NT2/D1 (cell line): Measurements from ENCODE around the gene OR10K2.

Experiments
- DNase-seq: peaks from one replicate; pipeline ENCODE4 v3.0.0-alpha.2; 2011; ENCODE audit warnings: low read depth, low spot score
- H3K27me3 ChIP-seq: 2 replicates; pipeline ENCODE4 v1.6.0; 2011; ENCODE audit warnings: mild to moderate bottlenecking; ENCODE audit not compliant: insufficient read length, insufficient read depth
- H3K36me3 ChIP-seq: 2 replicates; pipeline ENCODE4 v1.6.1; 2011; ENCODE audit warnings: mild to moderate bottlenecking, low read length, mixed read lengths; ENCODE audit not compliant: insufficient read depth, insufficient read length
- H3K4me1 ChIP-seq: 2 replicates; pipeline ENCODE4 v1.5.1; 2011; ENCODE audit not compliant: insufficient read depth, insufficient read length
- H3K4me3 ChIP-seq: 2 replicates; pipeline ENCODE4 v1.5.1; 2011; ENCODE audit warnings: low read depth; ENCODE audit not compliant: insufficient read length
- H3K9ac ChIP-seq: 2 replicates; pipeline ENCODE4 v1.6.0; 2011; ENCODE audit warnings: low read depth; ENCODE audit not compliant: insufficient read length
- H3K9me3 ChIP-seq: 2 replicates; pipeline ENCODE4 v1.5.1; 2011; ENCODE audit warnings: mild to moderate bottlenecking, low read length; ENCODE audit not compliant: insufficient read depth
- SUZ12 ChIP-seq: IDR thresholded peaks from 2 replicates; pipeline ENCODE4 v1.6.1; 2011; ENCODE audit not compliant: insufficient read length, insufficient read depth; ENCODE audit errors: extremely low read depth
- YY1 ChIP-seq: IDR thresholded peaks from 2 replicates; pipeline ENCODE4 v1.6.1; 2011; ENCODE audit not compliant: insufficient read length, insufficient read depth
- ZNF274 ChIP-seq: IDR thresholded peaks from 2 replicates; pipeline ENCODE4 v1.6.1; 2011; ENCODE audit warnings: mild to moderate bottlenecking, low read depth, low read length

Gene OR10K2

DNA sequence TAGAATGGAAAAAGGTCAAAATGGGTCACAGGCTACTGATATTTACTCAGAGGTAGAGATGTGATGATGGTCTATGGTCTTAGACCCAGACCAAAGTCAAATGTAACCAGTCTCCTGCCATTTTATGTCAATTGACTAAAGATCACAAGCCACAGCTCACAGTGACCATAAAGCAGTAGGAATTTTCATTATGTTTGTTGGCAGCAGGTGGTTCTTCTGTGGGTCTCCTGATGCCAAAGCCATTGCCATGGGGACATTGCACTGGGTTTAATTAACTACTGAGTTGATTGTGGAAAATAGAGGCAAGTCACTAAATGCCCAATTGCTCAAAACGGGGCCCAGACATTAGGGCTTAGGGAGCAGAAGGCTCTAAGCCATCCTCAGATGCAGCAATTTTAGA lies at the start of gene OR10K2:
Gene OR10K2 (minus strand): TSS at position 101 of the 400 bp plus-strand sequence. CDS start 5,371 bp downstream, outside the sequence.
- TF ChIP-seq YY1 = no peak
- no peak for TF ChIP-seq SUZ12
- no peak for TF ChIP-seq ZNF274
- no peak within 1 kb of the TSS for H3K4me3 ChIP-seq
- DNase-seq = no peak
- H3K27me3 ChIP-seq = no peaks in the 10 kb centered on the region
- no peaks in the 10 kb centered on the region for H3K36me3 ChIP-seq
- H3K9me3 ChIP-seq = no peaks in the 10 kb centered on the region
- no peak within 1 kb of the TSS for H3K9ac ChIP-seq
- no peaks in the 10 kb centered on the region for H3K4me1 ChIP-seq

DNA sequence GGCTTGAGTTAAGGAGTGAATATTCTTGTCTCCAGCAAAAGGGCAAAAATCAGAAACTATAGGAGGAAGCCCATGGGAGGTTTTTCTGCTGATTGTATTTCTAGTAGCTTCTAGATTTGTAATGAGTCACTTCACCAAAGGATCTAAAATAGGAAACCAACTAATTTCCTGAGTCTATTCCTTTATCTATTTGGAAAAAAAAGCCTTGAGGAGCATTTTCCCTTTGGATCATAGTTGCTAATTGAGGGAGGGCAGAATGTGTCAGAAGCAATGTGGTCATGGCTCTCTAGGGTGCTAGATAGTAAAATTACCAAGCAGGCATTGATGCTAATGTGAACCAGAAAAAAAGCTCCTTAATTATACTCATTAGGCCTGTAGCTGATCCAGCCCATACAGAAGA lies 45.9 kb upstream of the OR10K2 start, which contains the start of gene OR10R2:
Gene OR10R2 (plus strand): TSS at position 301 of the 400 bp plus-strand sequence. CDS start 106 bp downstream, outside the sequence.
- H3K4me3 ChIP-seq = no peak within 1 kb of the TSS
- H3K9ac ChIP-seq = no peak within 1 kb of the TSS
- no peak for DNase-seq
- no peaks in the 10 kb centered on the region for H3K27me3 ChIP-seq
- no peaks in the 10 kb centered on the region for H3K4me1 ChIP-seq
- no peaks in the 10 kb centered on the region for H3K36me3 ChIP-seq
- TF ChIP-seq YY1 (no peak), SUZ12 (no peak), ZNF274 (no peak)
- H3K9me3 ChIP-seq = no peaks in the 10 kb centered on the region

DNA sequence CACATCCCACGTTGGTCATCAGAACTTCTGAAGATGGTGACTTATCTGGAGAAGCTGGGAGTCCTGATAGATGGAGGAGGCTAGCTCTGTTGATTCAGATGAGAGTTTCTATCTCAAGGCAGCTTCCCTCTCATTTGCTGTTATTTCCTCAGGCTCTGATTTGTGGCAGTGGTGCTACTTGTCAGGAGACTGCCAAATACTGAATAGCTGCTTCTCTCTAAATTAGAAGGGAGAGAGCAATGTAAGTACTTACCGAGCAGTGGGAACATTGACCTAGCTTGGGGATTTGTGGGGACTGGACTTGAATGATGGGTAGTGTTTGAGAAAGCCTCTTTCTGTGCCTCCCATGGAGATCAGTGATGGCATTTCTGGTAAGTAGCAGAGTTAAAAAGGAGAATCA lies 35.5 kb upstream of the OR10K2 start, which contains the start of gene OR10K1:
Gene OR10K1 (plus strand): TSS at position 301 of the 400 bp plus-strand sequence. CDS start 3,728 bp downstream, outside the sequence.
- Histone ChIP-seq H3K4me1 (no peaks in the 10 kb centered on the region), H3K36me3 (no peaks in the 10 kb centered on the region), H3K9me3 (no peaks in the 10 kb centered on the region), H3K4me3 (no peak within 1 kb of the TSS), H3K9ac (no peak within 1 kb of the TSS), H3K27me3 (no peaks in the 10 kb centered on the region)
- TF ChIP-seq YY1 = no peak
- TF ChIP-seq ZNF274 = no peak
- TF ChIP-seq SUZ12 = no peak
- DNase-seq = no peak

GRCh38 chr1:158458263-158458662 lies 32.2 kb upstream of the OR10K2 start:
- no peak overlapping the region for H3K4me3 ChIP-seq
- no peaks in the 10 kb centered on the region for H3K9me3 ChIP-seq
- H3K36me3 ChIP-seq = no peaks in the 10 kb centered on the region
- H3K27me3 ChIP-seq = no peaks in the 10 kb centered on the region
- no peak overlapping the region for H3K9ac ChIP-seq
- no peak for DNase-seq
- H3K4me1 ChIP-seq = no peaks in the 10 kb centered on the region
- TF ChIP-seq YY1 = no peak
- TF ChIP-seq ZNF274 = no peak
- no peak for TF ChIP-seq SUZ12

- Histone ChIP-seq H3K9me3 (no peaks in the 10 kb centered on the region), H3K9ac (no peak overlapping the region), H3K4me3 (no peak overlapping the region), H3K27me3 (no peaks in the 10 kb centered on the region), H3K4me1 (no peaks in the 10 kb centered on the region), H3K36me3 (no peaks in the 10 kb centered on the region)
- no peak for TF ChIP-seq ZNF274
- DNase-seq = no peak
These were observed 31.2 kb upstream of the OR10K2 start for GRCh38 chr1:158457246-158457645.

DNA sequence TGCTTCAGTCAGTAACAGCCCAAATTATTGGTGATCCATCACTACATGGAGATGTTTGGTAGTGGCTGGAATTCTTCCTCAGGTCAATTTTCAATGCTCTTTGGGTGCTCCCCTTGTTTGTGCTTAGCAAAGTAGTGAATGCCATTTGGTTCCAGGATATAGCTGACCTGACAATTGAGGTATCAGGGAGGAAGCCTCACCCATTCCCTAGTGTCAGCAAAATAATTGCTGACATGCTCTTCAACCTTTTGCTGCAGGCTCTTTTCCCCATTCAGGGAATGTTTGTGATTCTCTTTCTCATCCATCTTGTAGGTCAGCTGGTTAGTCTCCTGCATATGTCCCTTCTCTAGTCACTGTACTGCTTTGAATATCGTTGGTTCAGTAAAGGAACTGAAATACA lies 28.5 kb upstream of the OR10K2 start:
- no peaks in the 10 kb centered on the region for H3K4me1 ChIP-seq

DNA sequence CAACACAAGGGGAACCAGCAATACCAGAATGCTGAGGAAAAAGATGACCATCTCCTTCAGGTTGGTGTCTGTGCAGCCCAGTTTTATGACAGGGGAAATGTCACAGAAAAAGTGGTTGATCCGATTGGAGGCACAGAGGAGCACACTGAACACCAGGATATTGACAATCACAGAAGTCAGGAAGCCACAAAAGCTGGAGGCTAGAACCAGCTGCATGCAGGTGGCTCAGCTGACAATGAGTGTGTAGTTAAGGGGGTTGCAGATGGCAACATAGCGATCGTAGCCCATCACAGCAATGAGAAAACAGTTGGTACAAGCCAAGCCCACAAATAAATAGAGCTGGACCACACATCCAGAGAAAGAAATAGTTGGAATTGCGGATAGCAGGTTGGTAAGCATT lies 19.3 kb upstream of the OR10K2 start:
- Histone ChIP-seq H3K4me3 (no peak overlapping the region), H3K4me1 (no peaks in the 10 kb centered on the region), H3K9ac (no peak overlapping the region), H3K36me3 (no peaks in the 10 kb centered on the region), H3K27me3 (no peaks in the 10 kb centered on the region), H3K9me3 (no peaks in the 10 kb centered on the region)
- no peak for DNase-seq
- TF ChIP-seq YY1 (no peak), SUZ12 (no peak), ZNF274 (no peak)

More for the DNA sequence above, 28.5 kb upstream of the OR10K2 start:
- TF ChIP-seq SUZ12 = no peak
- TF ChIP-seq YY1 = no peak
- TF ChIP-seq ZNF274 = no peak
- Histone ChIP-seq H3K9me3 (no peaks in the 10 kb centered on the region), H3K9ac (no peak overlapping the region), H3K27me3 (no peaks in the 10 kb centered on the region), H3K4me3 (no peak overlapping the region), H3K36me3 (no peaks in the 10 kb centered on the region)
- DNase-seq = no peak
